Stimulated activated CD4-positive, alpha-beta T cell treated with anti-CD3 and anti-CD28 coated beads, Interleukin-12 subunit alpha, Interleukin-12 subunit beta, amount 100 ng/mL, for 24 hours (primary cell): ENCODE results near the gene RNF141.

Experiments used
- DNase-seq, 2 experiments: peaks; one replicate each; pipeline ENCODE4 v3.0.0-alpha.2; 2020; ENCODE audit warnings: low read depth in 2 of 2

RNF141 gene

GRCh38 chr11:10481560-10482349, 59.2 kb downstream of the RNF141 start:
- no peak for DNase-seq

- no peak for DNase-seq
Observed at GRCh38 chr11:10480760-10481159, 60.2 kb downstream of the RNF141 start.

- no peak for DNase-seq
Observed at GRCh38 chr11:10480026-10480425, 61.0 kb downstream of the RNF141 start.

- DNase-seq, result no peak
Observed at GRCh38 chr11:10478574-10479550, 62.1 kb downstream of the RNF141 start.

GRCh38 chr11:10478066-10478465, 62.9 kb downstream of the RNF141 start:
- DNase-seq, result no peak

- no peak for DNase-seq
Observed at GRCh38 chr11:10477690-10478046, 63.3 kb downstream of the RNF141 start.

- no peak for DNase-seq
Observed at GRCh38 chr11:10476927-10477689, 63.9 kb downstream of the RNF141 start.

- no peak for DNase-seq
Observed at GRCh38 chr11:10476342-10476741, 64.6 kb downstream of the RNF141 start.

GRCh38 chr11:10474551-10474950, 66.4 kb downstream of the RNF141 start:
- DNase-seq, result no peak

GRCh38 chr11:10473371-10473770, 67.6 kb downstream of the RNF141 start:
- no peak for DNase-seq

- DNase-seq, result no peak
Observed at GRCh38 chr11:10462746-10463300, 78.2 kb downstream of the RNF141 start.
